GM12864 (cell line): ENCODE data around the gene PLEKHA8.

Experiments used
- DNase-seq: peaks from one replicate; pipeline ENCODE4 v3.0.0-alpha.2; 2011; ENCODE audit warnings: low read depth
- H3K4me3 ChIP-seq: 2 replicates; pipeline ENCODE4 v1.5.1; 2011; ENCODE audit warnings: mild to moderate bottlenecking, low read depth, low read length, control low read depth
- CTCF ChIP-seq: IDR thresholded peaks from 2 replicates; pipeline ENCODE4 v1.5.1; 2011; ENCODE audit warnings: low read depth, mild to moderate bottlenecking, moderate library complexity, low read length, control low read depth, inconsistent platforms; ENCODE audit errors: missing control alignments

Gene PLEKHA8

GRCh38 chr7:30159163-30159562 is 131.0 kb downstream of the PLEKHA8 start:
- no peak for DNase-seq
- no peak overlapping the region for H3K4me3 ChIP-seq

GRCh38 chr7:30159698-30160143 is 131.5 kb downstream of the PLEKHA8 start:
- H3K4me3 ChIP-seq = no peak overlapping the region
- TF ChIP-seq CTCF = peak; percentile 39
- DNase-seq = no peak

More at GRCh38 chr7:30159163-30159562, 131.0 kb downstream of the PLEKHA8 start:
- no peak for TF ChIP-seq CTCF

GRCh38 chr7:30160329-30160728 is 132.1 kb downstream of the PLEKHA8 start:
- TF ChIP-seq CTCF = no peak

GRCh38 chr7:30162133-30162532 is 133.9 kb downstream of the PLEKHA8 start:
- H3K4me3 ChIP-seq = no peak overlapping the region
- DNase-seq = no peak
- TF ChIP-seq CTCF = no peak

More at GRCh38 chr7:30160329-30160728, 132.1 kb downstream of the PLEKHA8 start:
- no peak overlapping the region for H3K4me3 ChIP-seq
- DNase-seq = no peak

GRCh38 chr7:30162622-30163124 is 134.5 kb downstream of the PLEKHA8 start:
- no peak for TF ChIP-seq CTCF
- DNase-seq = no peak
- no peak overlapping the region; the same call in 1 of the 2 replicates for H3K4me3 ChIP-seq

- no peak overlapping the region; the same call in 1 of the 2 replicates for H3K4me3 ChIP-seq
- no peak for TF ChIP-seq CTCF
- peak; percentile 37 for DNase-seq
Observed at GRCh38 chr7:30163231-30163894, 135.2 kb downstream of the PLEKHA8 start.

GRCh38 chr7:30164567-30164966 is 136.4 kb downstream of the PLEKHA8 start:
- peak; percentile 55 for TF ChIP-seq CTCF
- DNase-seq = peak; percentile 27
- no peak overlapping the region for H3K4me3 ChIP-seq
